ENCODE measurements around the gene MRPS2.

DNA sequence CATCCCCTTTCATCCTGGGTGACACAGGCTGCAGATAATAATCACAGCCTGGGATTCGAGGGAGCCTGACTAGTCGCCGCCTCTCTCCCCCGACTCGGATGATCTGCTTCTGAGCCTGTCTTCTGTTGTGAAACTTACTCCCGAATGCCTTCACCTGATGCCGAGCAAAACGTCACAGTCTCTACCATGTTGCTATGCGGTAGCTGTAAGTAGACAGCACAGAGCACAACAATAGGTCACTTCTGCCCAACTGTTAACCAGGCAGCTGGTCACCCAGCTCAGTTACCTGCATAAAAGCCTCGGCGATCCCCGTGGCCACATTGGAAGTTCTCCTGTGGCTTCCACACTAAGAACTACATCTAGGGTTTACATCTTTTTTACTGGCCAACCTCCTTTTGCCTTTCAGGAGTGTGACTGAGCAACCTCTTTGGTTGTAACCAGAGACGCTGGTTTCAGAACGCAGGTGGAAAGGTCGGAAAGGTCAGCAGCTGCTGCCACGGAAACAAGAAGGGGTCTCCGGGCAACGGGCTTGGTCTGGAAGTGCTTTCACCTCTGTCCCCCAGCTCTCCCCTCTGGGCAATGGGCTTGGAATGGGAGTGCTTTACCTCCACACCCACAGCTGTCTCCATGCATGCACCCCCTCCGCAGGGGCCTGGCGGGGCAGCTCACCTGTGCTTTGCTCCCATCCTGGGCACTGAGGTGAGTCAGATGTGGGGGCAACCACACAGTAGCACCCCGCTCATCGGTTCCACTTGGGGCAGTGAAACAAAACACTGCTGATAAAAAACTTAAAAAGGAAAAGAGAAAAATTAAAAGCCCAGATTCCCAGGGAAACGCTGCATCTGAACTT, 28.5 kb upstream of the MRPS2 start:
- TF ChIP-seq, protein P1, sequence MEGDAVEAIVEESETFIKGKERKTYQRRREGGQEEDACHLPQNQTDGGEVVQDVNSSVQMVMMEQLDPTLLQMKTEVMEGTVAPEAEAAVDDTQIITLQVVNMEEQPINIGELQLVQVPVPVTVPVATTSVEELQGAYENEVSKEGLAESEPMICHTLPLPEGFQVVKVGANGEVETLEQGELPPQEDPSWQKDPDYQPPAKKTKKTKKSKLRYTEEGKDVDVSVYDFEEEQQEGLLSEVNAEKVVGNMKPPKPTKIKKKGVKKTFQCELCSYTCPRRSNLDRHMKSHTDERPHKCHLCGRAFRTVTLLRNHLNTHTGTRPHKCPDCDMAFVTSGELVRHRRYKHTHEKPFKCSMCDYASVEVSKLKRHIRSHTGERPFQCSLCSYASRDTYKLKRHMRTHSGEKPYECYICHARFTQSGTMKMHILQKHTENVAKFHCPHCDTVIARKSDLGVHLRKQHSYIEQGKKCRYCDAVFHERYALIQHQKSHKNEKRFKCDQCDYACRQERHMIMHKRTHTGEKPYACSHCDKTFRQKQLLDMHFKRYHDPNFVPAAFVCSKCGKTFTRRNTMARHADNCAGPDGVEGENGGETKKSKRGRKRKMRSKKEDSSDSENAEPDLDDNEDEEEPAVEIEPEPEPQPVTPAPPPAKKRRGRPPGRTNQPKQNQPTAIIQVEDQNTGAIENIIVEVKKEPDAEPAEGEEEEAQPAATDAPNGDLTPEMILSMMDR (IDR thresholded peaks at IDR 0.05) = no peak
- no peak for TF ChIP-seq ZFX (IDR thresholded peaks at IDR 0.05; ENCODE audit: borderline replicate concordance)
